Activated CD4-positive, alpha-beta T cell treated with anti-CD3 and anti-CD28 coated beads, Interleukin-2, amount 50 U/mL, for 1 hour (primary cell): Measurements from ENCODE around the gene LMAN1.

Experiments used
- DNase-seq: peaks from one replicate; pipeline ENCODE4 v3.0.0-alpha.2; 2020

Gene LMAN1, protein sequence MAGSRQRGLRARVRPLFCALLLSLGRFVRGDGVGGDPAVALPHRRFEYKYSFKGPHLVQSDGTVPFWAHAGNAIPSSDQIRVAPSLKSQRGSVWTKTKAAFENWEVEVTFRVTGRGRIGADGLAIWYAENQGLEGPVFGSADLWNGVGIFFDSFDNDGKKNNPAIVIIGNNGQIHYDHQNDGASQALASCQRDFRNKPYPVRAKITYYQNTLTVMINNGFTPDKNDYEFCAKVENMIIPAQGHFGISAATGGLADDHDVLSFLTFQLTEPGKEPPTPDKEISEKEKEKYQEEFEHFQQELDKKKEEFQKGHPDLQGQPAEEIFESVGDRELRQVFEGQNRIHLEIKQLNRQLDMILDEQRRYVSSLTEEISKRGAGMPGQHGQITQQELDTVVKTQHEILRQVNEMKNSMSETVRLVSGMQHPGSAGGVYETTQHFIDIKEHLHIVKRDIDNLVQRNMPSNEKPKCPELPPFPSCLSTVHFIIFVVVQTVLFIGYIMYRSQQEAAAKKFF

DNA sequence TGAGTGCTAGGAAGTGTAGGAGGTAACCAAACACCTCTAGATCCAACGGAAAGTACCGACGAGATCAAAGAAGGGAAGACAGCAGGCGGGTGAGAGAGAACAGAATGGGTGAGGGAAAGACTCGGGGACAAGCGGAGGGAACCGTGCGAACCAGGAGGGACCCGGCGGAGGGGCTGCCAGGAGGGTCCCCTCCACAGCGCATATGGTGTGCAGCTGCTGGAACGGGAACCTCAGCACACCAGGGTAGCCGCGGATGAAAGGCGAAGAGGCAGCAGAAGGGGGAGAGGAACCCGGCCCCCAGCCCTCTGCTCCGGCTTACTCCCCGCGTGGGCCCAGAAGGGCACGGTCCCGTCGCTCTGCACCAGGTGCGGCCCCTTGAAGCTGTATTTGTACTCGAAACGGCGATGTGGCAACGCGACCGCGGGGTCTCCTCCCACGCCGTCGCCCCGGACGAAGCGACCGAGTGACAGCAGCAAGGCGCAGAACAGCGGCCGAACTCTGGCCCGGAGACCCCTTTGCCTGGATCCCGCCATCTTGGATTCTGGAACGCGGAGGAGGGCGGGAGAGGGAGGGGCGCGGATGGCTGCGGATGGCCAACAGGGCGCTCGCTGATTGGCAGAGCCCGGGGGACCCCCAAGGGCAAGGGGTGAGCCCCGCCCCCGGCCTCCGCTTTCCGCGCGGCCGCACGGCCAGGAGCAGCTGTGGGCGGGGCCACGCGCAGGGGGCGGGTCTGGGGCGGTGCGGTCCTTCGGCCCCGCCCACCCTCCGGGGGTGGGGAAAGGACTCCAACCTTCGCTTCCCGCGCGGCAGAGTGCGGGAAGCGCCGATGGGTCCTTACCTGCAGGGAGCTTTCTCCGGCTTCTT is at the start of gene LMAN1:
Gene LMAN1, minus strand, starts transcription at position 554 of the 864 bp plus-strand sequence. Its CDS starts 21 bp downstream, at position 533.
- peak; percentile 85 for DNase-seq

DNA sequence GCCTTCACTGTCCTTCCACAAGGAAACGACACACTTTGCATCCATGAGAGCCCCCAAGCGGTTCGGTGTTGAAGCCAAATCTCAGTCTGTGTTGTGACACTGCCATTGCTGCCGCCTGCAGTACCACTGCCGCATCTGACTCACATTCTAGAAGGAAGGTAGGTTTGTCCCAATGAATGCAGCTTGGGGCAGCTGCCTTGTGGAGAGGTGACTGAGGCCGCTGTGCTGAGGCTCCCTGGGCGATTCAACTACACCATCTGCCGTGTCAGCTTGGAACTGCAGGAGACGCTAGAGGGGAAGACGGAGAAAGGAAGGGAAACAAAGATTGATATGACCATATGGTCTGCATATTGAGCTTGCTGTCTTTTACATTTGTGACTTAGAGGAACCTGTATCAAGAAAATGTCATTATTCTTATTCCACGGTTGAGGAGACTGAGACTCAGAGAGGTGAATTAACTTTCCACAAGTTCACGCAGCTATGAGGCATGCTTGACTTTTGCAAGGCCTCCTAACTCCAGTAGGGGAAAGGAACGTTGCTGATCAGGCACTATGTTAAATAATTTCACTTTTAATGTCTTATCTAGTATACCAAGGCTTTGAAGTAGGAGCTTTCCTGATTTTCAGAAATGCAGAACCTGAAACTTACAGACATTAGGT is 43.5 kb upstream of the LMAN1 start:
- DNase-seq = peak; percentile 65

DNA sequence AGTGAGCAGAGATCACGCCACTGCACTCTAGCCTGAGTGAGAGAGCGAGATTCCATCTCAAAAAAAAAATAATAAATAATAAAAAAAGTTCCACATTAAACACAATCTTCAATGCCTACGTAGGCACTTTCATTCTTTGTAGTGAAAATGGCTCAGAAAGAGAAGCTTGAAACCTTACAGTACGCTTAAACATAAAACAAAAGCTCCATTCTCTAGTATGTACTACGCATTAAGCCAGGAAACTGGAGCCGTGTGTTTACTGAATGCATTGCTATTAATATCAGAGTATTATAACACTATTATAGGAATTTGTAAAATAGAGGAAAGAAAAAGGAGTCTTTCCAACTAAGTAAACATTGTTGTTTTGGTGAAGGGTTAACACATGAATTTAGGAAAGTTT is 41.3 kb upstream of the LMAN1 start:
- no peak for DNase-seq

DNA sequence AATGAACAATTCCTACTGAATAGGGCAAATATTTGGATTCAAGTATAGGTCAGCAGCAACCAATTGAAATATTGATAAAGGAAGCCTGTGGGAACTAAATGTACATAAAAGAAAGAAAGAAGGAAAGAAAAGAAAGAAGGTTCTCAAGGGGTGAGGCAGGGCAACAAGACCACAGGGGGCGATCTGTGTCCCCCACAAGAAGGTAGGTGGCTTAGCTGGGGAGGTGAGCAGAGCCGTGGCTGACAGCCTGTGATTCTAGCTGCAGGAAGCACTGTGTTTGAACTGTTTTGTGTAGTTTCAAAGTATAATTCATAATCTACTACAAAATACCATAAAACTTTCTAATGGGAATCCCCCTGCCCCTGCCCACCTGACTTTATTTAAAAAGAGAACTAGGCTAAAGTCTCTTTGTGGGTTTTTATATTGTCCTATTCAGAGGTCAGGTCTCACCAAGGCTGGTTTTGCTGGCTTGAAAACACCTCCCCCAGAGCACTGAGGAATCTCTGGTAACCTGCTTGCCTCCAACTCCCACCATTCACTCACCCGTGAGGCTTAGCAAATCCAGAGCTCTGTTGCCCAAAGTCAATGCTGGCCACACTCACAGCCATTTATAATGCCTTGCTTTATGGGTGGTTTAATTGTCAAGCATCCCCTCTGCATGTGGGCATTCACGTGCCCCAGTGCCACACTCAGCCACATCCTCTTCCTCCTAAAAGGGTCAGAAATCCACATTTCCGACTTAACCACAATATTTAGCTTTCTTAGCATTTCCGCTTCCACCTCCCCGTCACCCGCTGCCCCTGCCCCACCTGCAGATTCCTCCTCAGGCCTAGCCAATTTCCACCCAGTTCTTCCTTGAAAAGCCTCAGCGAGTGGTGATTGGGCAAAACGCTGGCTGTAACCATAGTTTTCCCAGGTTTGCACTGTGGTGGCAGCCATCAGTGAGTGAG is 36.4 kb upstream of the LMAN1 start:
- DNase-seq = no peak

DNA sequence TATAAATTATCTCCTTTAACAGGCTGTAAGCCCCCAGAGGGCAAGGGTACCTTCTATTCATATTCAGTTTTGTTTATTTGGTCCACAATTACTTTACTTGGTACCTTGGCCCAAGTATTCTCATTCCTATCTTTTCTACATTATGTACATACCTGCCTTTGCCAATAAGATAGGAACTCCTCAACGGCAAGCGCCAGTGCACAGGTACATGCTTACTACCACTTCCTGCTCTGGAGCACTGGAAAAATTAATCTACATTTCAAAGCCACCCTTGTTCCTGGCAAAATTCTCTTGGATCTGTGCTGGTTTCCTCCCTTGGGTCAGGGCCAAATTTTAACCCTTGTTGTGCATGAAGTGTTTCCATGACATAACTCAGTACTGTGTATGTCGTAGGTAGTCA is 34.3 kb upstream of the LMAN1 start:
- no peak for DNase-seq

DNA sequence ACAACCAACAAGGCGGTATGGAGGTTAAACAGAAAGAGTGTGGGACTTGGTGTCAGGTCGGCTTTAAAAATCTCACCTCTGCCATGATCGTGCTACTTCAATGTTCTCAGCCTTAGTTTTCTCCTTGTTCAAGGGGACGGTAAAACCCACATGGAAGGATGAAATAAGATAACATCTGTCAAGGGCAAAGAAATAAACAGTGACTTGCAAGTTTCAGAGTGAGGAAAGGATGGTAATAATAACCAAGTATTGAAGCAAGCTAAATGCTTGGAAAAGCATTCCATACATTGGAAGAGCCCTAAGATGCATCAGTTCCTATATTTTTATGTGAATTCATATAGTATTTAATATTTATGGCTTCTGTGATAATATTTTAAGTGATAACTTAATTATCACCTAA is 29.8 kb upstream of the LMAN1 start:
- no peak for DNase-seq

DNA sequence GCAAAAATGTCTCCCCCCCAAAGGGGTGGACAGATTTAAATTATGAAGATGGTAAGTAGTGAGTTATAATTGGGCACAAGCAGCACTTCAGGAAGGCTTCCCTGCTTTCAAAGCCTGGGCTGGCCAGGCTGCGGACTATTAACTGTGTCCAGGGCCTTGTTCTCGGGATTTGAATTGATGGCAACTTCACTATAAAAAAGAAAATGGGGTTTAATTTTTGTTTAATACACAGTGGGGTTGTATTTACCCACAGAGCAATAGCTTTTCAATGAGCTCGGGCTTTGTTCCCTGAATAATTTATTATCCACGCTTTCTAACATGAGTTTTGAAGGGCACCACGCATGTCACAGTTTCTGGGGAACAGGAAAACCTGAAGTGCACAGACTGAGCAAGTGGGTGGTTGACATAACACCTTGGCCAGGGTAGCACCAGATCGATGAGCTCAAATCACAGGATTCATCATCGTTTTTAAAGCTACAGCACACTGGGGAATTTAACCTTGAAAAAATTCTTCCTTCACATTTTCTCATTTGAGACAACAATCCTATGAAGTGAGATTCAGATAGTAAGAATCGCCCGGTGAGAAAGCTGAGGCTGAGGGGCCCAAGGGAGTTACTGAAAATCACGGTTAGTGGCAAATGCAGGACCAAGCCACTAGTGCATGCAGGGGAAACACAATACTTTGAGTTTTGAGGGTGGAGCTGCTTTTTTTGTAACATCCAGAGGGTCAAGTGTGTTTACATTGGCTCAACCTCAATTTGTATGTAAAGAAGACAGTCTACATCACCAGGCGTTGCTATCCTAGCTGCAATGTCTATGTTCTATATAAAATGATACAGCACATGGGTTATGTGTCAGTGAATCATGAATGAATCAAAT is 28.9 kb upstream of the LMAN1 start:
- DNase-seq = no peak

DNA sequence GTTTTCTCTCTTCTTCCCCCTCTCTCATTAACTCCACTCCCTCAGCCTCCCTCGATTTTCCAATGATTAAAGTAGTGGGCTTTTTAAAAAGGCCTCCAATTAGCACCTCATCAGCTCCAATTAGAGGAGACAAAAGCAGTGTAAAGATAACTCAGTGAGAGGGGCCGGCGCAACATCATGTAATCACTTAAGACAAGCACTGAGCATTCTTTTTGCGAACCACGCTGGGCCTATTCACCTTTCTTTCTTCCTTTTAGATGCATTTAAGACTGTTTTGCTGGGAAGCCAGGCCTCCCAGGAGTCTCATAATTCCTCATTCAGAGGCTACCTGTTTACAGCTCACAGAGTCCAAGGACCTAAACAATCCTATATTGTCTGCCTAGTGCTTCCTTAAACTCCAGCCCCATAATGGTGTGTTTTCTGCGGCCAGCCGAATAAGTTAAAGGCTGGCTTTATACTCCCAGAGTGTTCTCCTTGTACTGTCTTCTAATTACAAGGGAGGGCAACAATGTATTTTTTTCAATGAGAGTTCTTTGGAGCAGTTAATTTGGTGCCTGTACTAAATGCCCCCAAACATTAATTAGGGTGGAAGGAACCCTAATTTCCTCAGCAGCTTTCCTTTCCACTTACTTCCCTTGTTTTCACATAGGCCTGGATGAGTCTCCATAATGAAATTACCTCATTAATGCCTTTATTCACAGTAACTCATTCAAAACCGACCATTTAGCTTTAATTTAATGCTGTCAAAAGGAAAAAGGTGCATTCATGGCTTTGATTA is 28.0 kb upstream of the LMAN1 start:
- DNase-seq = no peak

DNA sequence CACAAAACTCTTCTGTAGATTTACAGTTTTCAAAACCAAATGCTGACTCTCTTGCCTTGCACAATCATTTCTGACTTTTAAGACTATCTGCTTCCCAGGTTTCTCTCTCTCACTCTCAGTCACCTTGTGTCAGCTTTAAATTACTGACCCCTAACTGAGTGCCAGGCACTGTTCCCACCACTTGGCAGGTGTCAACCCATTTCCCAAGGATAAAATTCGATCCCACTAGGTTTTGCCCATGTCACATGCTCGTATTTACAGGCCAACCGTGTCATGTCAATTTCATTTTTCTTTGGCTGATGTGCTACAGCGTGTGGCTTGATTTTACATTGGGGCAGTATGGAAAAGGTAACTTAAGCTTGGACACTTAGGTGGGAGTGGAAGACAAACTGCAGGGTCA is 26.1 kb upstream of the LMAN1 start:
- DNase-seq = no peak

DNA sequence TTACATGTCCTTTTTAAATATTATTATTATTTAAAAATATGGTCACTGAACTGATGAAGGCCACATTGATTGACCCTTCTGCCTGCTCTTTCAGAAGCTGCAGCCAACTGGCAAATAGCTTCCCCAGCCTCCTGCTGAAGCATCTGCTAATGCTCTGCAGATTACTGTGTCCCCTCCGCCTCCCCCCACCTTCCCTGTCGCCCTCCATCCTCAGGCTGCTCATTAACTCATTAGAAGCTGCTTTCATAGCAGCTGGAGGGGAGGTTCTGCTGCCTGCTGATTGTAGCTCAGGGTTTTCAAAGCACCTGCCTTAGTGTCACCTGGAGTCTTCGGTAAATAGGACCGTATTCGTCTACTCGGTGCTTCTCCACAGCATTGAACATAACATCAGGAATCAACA is 24.8 kb upstream of the LMAN1 start:
- DNase-seq = no peak

DNA sequence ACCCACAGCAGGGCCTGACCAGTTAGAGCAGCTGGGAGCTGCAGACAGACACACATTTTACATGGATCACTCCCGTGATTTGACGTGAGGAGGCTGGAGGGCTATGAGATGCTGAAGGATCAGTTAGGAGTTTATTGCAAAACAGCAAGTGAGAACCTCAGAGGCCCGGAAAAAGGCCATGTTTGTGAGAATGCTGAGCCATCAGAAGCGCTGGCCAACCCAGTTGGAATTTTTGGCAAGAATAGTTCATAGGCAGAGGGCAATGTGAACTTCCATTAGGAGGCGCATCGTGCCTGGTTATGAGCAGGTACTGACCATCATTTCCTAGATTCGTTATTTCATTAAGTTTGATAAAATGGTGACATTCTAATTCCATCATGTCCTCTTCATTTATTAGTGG is 23.3 kb upstream of the LMAN1 start:
- no peak for DNase-seq

DNA sequence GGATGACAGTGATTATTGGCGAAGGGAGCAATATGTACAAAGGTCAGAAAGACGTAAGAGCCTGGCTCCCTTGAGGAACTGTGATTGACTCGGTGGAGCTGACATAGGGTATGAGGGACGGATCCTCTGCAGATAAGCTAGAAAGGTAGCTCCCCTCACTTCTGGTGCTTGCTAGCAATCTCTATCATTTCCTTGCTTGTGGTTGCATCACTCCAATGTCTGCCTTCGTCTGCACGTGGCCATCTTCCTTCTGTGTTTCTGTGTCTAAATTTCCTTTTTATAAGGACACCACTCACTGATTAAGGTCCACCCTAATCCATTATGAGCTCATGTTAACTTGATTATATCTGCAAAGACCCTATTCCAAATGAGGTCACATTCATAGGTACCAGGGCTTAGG is 22.9 kb upstream of the LMAN1 start:
- no peak for DNase-seq

DNA sequence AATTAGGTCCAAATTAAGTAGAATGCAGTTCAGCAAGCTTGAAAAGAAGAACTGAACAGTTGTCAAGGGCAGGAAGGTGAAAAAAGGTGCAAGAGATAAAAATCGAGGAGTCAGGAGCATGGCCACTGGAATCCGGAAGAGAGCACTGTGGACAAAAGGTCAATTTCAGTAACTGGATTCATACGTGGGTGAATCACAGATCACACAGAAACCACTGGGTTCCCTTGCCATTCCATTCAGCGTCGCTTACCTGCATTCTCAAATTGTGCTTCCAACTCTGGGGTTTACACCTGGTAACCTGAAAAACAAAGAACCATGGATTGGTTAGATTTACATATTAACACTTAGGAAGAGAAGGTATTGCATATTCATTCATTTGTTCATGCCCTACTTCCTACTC is 21.6 kb upstream of the LMAN1 start:
- no peak for DNase-seq

DNA sequence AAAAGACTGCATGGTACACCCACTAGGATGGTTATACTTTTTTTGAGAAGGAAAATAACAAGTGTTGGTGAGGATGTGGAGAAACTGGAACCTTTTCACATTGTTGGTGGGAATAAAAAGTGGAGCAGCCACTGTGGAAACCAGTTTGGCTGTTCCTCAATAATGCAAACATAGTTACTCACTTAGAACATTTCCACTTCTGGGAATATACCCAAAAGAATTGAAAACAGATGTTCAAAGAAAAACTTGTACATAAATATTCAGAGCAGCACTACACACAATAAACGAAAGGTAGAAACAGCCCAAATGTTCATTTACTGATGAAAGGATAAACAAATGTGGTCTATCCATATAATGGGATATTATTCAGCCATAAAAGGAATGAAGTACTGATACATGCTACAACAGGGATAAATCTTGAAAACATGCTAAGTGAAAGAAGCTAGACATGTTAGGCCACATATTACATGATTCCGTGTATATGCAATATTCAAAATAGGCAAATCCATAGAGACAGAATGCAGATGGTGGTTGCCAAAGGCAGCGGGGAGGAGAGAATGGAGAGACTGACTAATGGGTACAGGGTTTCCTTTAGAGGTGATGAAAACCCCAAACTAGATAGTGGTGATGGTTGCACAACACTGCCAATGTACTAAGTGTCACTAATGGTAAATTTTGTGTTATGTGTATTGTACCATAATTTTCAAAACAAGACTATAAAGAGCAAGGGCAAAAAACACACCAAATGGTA is 20.9 kb upstream of the LMAN1 start:
- DNase-seq = no peak

DNA sequence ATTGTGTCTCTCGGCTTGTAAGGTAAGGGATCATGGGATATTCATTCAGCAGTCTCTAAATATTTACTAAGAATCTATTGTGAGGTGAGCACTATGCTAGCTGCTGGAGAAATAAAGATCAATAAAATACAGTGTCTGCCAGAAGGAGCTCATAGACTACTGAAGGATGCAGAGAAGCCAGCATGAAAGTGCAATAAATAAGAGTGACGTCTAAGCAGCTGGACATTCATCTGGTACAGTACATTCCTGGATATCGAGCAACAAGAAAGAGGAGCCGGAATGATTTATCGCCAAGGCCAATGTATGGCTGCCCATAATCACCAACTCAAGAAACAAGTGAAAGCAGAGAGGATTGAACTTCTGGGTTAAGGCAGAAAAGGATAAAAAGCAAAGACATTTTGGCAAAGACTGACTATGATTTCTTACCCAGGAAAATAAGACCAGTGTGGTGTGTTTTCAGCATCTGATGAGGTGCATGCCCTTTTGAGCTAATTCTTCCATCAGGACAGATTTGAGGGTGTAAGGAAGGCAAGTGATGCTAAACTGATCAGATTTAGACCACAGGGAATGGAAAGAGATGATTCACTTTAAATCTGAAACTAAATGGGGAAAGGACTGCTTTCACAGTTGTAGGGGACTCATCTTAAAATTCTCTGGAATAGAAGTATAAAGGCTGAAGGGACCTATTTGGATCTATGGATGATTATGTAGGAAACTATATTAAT is 18.7 kb upstream of the LMAN1 start:
- DNase-seq = no peak

DNA sequence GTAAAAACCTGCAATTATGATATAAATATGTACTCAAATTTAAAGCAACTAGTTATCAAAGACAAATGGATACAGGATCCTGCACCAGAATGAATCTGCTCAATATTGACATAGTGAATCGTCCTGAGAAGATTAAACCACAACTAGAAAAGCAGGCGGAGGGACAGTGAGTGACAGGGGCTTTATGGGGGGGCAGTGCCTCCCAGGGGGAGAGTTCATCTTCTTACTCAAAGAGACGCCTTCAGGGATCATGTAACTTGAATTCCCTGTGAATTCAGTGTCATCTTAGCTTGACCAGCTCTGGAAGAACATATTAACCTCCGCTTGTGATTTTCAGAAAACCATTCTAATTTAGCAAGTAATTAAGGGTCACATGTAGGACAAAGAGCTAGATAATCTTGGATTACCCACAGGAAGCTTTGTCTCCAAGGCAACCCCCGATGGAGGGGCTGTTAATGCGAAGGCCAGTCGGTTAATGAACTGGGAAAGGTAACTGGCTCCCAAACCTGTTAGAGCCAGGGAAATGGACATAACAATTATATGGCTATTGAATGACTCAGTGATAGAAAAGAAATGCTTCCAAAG is 17.4 kb upstream of the LMAN1 start:
- DNase-seq = no peak

DNA sequence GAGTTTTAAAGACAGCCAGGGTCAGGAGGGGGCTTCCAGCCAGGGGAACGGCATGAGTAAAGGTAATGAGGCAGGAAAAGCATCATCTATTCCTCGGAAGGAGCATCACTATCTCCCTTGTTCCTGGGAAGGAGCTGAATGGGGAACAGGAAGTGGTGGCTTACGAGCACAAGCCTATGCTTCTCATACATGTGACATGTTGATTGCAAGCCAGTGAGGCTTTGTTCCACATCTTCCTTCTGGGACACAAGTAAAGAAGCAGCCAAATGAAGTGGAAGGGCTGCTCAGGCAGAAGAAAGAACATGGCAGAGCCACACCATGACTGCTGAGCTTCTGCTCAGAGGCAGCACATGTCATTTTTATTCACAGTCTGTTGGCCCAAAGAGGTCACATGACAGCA is 15.1 kb upstream of the LMAN1 start:
- no peak for DNase-seq

DNA sequence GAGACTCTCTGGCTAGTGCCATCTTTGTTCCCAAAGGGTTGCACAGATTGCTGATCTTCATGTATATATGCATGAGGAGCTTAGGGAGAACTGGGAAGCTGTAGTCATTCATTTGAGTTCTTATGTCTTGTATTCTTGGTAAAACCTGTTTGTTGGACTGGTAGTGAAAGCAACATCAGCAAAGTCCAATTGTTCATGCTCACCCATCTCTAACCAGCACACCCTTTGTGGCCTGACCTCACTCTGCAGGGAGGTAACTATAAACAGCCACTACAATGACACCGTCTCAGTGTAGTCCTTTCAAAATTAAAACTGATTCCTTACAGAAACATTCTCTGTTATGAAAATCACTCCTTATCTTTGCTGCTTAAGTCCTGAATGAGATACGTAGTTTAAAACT is 13.9 kb upstream of the LMAN1 start:
- DNase-seq = no peak

DNA sequence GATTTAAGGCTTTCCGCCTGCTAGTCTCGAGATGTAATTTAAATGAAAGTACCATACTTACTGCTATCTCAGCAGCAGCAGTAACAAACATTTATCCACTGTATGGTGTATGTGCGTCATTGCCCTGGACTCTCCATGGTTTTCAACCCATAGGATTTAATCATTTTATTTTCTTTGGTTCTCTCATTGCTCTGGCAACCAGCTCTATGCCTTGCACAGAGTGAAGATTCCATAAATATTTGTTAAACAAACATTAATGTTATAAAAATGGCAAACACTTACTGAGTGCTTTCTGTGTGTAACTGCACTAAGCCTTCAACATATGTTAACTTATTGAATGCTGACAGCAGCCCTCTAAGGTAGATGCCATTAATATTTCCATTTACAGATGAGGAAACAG is 1.3 kb upstream of the LMAN1 start:
- no peak for DNase-seq
